ENCODE measurements around the gene SLC5A5.

The SLC5A5 gene

GRCh38 chr19:17847538-17848366 is 24.0 kb upstream of the SLC5A5 start, which contains the start of gene JAK3:
Gene JAK3 (minus strand): TSS chr19:17847982. CDS start chr19:17844417, 3,565 bp downstream.
- Histone ChIP-seq H3K4me1 (ENCODE audit: control insufficient read depth, insufficient read depth, low read length) (no peaks in the 10 kb centered on the region), H3K36me3 (ENCODE audit: control insufficient read depth in 2 of 2, insufficient read depth in 1 of 2, low read length in 2 of 2) (no peaks in the 10 kb centered on the region), H3K4me3 (ENCODE audit: low read depth, low read length) (no peak within 1 kb of the TSS), H3K9me3 (ENCODE audit: control insufficient read depth, insufficient read depth, low read depth, low read length) (no peaks in the 10 kb centered on the region), H3K27ac (ENCODE audit: extremely low read depth, low read depth, low read length) (no peak within 1 kb of the TSS)
- CTCF ChIA-PET: interaction anchor here (0.6 kb wide), 1 partner anchor 564 kb away, joined by 4 read pairs; no protein-coding TSS in a partner anchor
- POLR2A ChIA-PET: interaction anchor here (0.6 kb wide), 1 partner anchor 105 kb away, joined by 6 read pairs; no protein-coding TSS in a partner anchor
- no peak for TF ChIP-seq ZNF585B (tag by site-specific recombination; IDR thresholded peaks at IDR 0.05)
- TF ChIP-seq ZNF610 (tag by site-specific recombination; IDR thresholded peaks at IDR 0.05; ENCODE audit: borderline replicate concordance): no peak
- no peak for TF ChIP-seq ZNF530 (tag by site-specific recombination; IDR thresholded peaks at IDR 0.05; ENCODE audit: low read depth)
- no peak for TF ChIP-seq ZNF266 (tag by site-specific recombination; IDR thresholded peaks at IDR 0.05; ENCODE audit: low read depth)
- TF ChIP-seq ZNF140 (tag by site-specific recombination; IDR thresholded peaks at IDR 0.05): no peak
- no peak for TF ChIP-seq ZNF580 (tag by site-specific recombination; IDR thresholded peaks at IDR 0.05)
- TF ChIP-seq ZNF658 (tag by site-specific recombination; IDR thresholded peaks at IDR 0.05): no peak
- TF ChIP-seq FEZF1 (tag by site-specific recombination; IDR thresholded peaks at IDR 0.05): no peak
- TF ChIP-seq REPIN1 (tag by site-specific recombination; IDR thresholded peaks at IDR 0.05; ENCODE audit: low read depth): no peak
- no peak for TF ChIP-seq ZEB2 (tag by site-specific recombination; IDR thresholded peaks at IDR 0.05)
- no peak for TF ChIP-seq OSR2 (tag by site-specific recombination; IDR thresholded peaks at IDR 0.05)
- no peak for TF ChIP-seq ZSCAN23 (tag by site-specific recombination; IDR thresholded peaks at IDR 0.05)
- TF ChIP-seq ZNF394 (tag by site-specific recombination; IDR thresholded peaks at IDR 0.05; ENCODE audit: borderline replicate concordance): no peak

GRCh38 chr19:17848595-17849292 is 23.0 kb upstream of the SLC5A5 start:
- no peak overlapping the region for H3K4me3 ChIP-seq (ENCODE audit: low read depth, low read length)
- ChIA-PET CTCF (interaction anchor here (0.6 to 3.0 kb wide), 3 partner anchors 11 to 243 kb away, joined by 5 to 14 read pairs (median 6); partner anchors contain the start of gene RPL18A), POLR2A (interaction anchor here (0.6 to 3.1 kb wide), 3 partner anchors 11 to 578 kb away, joined by 5 to 14 read pairs (median 5); partner anchors contain the start of gene RPL18A)
- H3K27ac ChIP-seq (ENCODE audit: extremely low read depth, low read depth, low read length): no peak overlapping the region
- H3K9me3 ChIP-seq (ENCODE audit: control insufficient read depth, insufficient read depth, low read depth, low read length): no peaks in the 10 kb centered on the region
- no peak for TF ChIP-seq SALL2 (tag by site-specific recombination; IDR thresholded peaks at IDR 0.05; ENCODE audit: borderline replicate concordance)
- no peak for TF ChIP-seq SP2 (tag by site-specific recombination; IDR thresholded peaks at IDR 0.05)
- no peak for TF ChIP-seq SP7 (tag by site-specific recombination; IDR thresholded peaks at IDR 0.05)
- no peak for TF ChIP-seq MZF1 (tag by site-specific recombination; IDR thresholded peaks at IDR 0.05; ENCODE audit: borderline replicate concordance)
- H3K36me3 ChIP-seq (ENCODE audit: control insufficient read depth in 2 of 2, insufficient read depth in 1 of 2, low read length in 2 of 2): no peaks in the 10 kb centered on the region
- H3K4me1 ChIP-seq (ENCODE audit: control insufficient read depth, insufficient read depth, low read length): no peaks in the 10 kb centered on the region

GRCh38 chr19:17854061-17854460 is 17.7 kb upstream of the SLC5A5 start:
- Histone ChIP-seq H3K27ac (ENCODE audit: extremely low read depth, low read depth, low read length) (no peak overlapping the region), H3K9me3 (ENCODE audit: control insufficient read depth, insufficient read depth, low read depth, low read length) (no peaks in the 10 kb centered on the region), H3K4me3 (ENCODE audit: low read depth, low read length) (no peak overlapping the region), H3K36me3 (ENCODE audit: control insufficient read depth in 2 of 2, insufficient read depth in 1 of 2, low read length in 2 of 2) (no peaks in the 10 kb centered on the region), H3K4me1 (ENCODE audit: control insufficient read depth, insufficient read depth, low read length) (0 out of 2 replicates have a peak, but pooled peaks cover under 1% of the 10 kb centered on the region)
- ChIA-PET POLR2A (interaction anchor here (0.7 to 0.8 kb wide), 2 partner anchors 30 to 117 kb away, joined by 4 to 11 read pairs; no protein-coding TSS in a partner anchor), CTCF (interaction anchor here (0.6 to 2.2 kb wide), 8 partner anchors 69 to 594 kb away, joined by 3 to 5 read pairs (median 4); no protein-coding TSS in a partner anchor)
- TF ChIP-seq PRDM1 (tag by site-specific recombination; IDR thresholded peaks at IDR 0.05) (no peak), ZNF548 (tag by site-specific recombination; IDR thresholded peaks at IDR 0.05) (no peak), ZNF76 (tag by site-specific recombination; IDR thresholded peaks at IDR 0.05; ENCODE audit: borderline replicate concordance, low read depth) (no peak), ATF2 (tag by site-specific recombination; IDR thresholded peaks at IDR 0.05; ENCODE audit: low read depth) (no peak), ZNF302 (tag by site-specific recombination; IDR thresholded peaks at IDR 0.05; ENCODE audit: low read depth) (no peak), ZNF10 (tag by site-specific recombination; IDR thresholded peaks at IDR 0.05) (no peak), SP2 (tag by site-specific recombination; IDR thresholded peaks at IDR 0.05) (no peak), ZNF514 (tag by site-specific recombination; IDR thresholded peaks at IDR 0.05) (no peak), ZNF248 (tag by site-specific recombination; IDR thresholded peaks at IDR 0.05) (no peak), ZNF529 (tag by site-specific recombination; IDR thresholded peaks at IDR 0.05; ENCODE audit: insufficient replicate concordance) (no peak), YY2 (tag by site-specific recombination; IDR thresholded peaks at IDR 0.05) (no peak), ZNF768 (tag by site-specific recombination; IDR thresholded peaks at IDR 0.05) (no peak), ZNF670 (tag by site-specific recombination; IDR thresholded peaks at IDR 0.05; ENCODE audit: low read depth) (no peak)
